IMR-90 (cell line): Measurements from ENCODE around the gene SLC2A13. TPM values are rescaled to one million over a fixed set of nuclear protein-coding genes. Genes with fewer than 3 reads are reported as not detected.

ENCODE experiments used
- ATAC-seq: fragments of 200-7000 bp; cut with Tn5 transposase; 2 replicates; pipeline ENCODE4 v1.9.1; 2020; ENCODE audit warnings: low read depth, mild to moderate bottlenecking, moderate library complexity
- BruUV-seq: library from RNA; stranded (reverse); fragments of 400-500 nt; replicated peaks from 2 replicates; lab custom pipeline; 2021; lab: Mats Ljungman, UMichigan
- CTCF ChIA-PET: fragments of 300-600 bp; formaldehyde crosslinking; extraction: SDS; loops from one replicate; lab custom pipeline; 2021; ENCODE audit warnings: antibody characterized with exemption; lab: Yijun Ruan, JAX
- POLR2A ChIA-PET: fragments of 300-600 bp; sonication (Branson Sonifier 250); formaldehyde crosslinking; loops from one replicate; lab custom pipeline; 2022; ENCODE audit warnings: antibody characterized with exemption; ENCODE audit not compliant: unreplicated experiment; lab: Charles Lee
- DNase-seq: peaks from one replicate; pipeline ENCODE4 v3.0.0; 2013
- H2AFZ ChIP-seq: replicated peaks from 2 replicates; pipeline ENCODE3; 2013; ENCODE audit warnings: low read length, mild to moderate bottlenecking; ENCODE audit not compliant: poor library complexity
- H2AK5ac ChIP-seq: 2 replicates; pipeline ENCODE4 v1.6.1; 2013; ENCODE audit warnings: low read depth, low read length, inconsistent platforms
- H2AK9ac ChIP-seq: replicated peaks from 2 replicates; pipeline ENCODE3; 2013; ENCODE audit warnings: mild to moderate bottlenecking, low read depth, low read length, moderate library complexity; ENCODE audit not compliant: poor library complexity
- H2BK120ac ChIP-seq: 2 replicates; pipeline ENCODE4 v1.6.1; 2013; ENCODE audit warnings: low read depth, low read length, inconsistent platforms
- H2BK15ac ChIP-seq: 3 replicates; pipeline ENCODE4 v1.6.1; 2013; ENCODE audit warnings: low read depth, low read length, inconsistent platforms
- H2BK20ac ChIP-seq: 2 replicates; pipeline ENCODE4 v1.6.1; 2013; ENCODE audit warnings: low read depth, mild to moderate bottlenecking, inconsistent platforms, low read length, moderate library complexity
- H2BK5ac ChIP-seq: 2 replicates; pipeline ENCODE4 v1.6.1; 2013; ENCODE audit warnings: mild to moderate bottlenecking, low read depth, low read length, inconsistent platforms; ENCODE audit not compliant: poor library complexity, severe bottlenecking
- H3K14ac ChIP-seq: replicated peaks from 2 replicates; pipeline ENCODE4 v1.6.1; 2013; ENCODE audit warnings: low read depth, low read length, inconsistent platforms
- H3K18ac ChIP-seq: 2 replicates; pipeline ENCODE4 v1.6.1; 2013; ENCODE audit warnings: low read depth, low read length, control low read depth
- H3K23ac ChIP-seq: 2 replicates; pipeline ENCODE4 v1.6.1; 2013; ENCODE audit warnings: low read depth, low read length, inconsistent platforms
- H3K27ac ChIP-seq: 2 replicates; pipeline ENCODE4 v1.5.1; 2013; ENCODE audit warnings: mild to moderate bottlenecking, control low read depth, low read length; ENCODE audit not compliant: insufficient read depth
- H3K27me3 ChIP-seq: 2 replicates; pipeline ENCODE4 v1.6.1; 2013; ENCODE audit warnings: low read length; ENCODE audit not compliant: control insufficient read depth, insufficient read depth
- H3K36me3 ChIP-seq: 2 replicates; pipeline ENCODE4 v1.6.1; 2013; ENCODE audit warnings: low read length, mixed read lengths; ENCODE audit not compliant: control insufficient read depth, insufficient read depth
- H3K4ac ChIP-seq: 2 replicates; pipeline ENCODE4 v1.6.1; 2013; ENCODE audit warnings: low read depth, low read length, inconsistent platforms
- H3K4me1 ChIP-seq: 2 replicates; pipeline ENCODE4 v1.6.1; 2013; ENCODE audit warnings: low read length, mixed read lengths; ENCODE audit not compliant: control insufficient read depth, insufficient read depth
- H3K4me2 ChIP-seq: 2 replicates; pipeline ENCODE4 v1.6.1; 2013; ENCODE audit warnings: low read depth, mild to moderate bottlenecking, control low read depth, low read length, moderate library complexity
- H3K4me3 ChIP-seq: 2 replicates; pipeline ENCODE4 v1.5.1; 2013; ENCODE audit warnings: low read depth, mild to moderate bottlenecking, control low read depth, low read length, moderate library complexity; ENCODE audit not compliant: insufficient read depth
- H3K56ac ChIP-seq: 2 replicates; pipeline ENCODE4 v1.6.1; 2013; ENCODE audit warnings: low read length, inconsistent platforms; ENCODE audit not compliant: insufficient read depth; ENCODE audit errors: extremely low read depth
- H3K79me1 ChIP-seq, 2 experiments: 2 replicates each; pipeline ENCODE4 v1.6.1; 2013; ENCODE audit warnings: low read length in 2 of 2, inconsistent platforms in 1 of 2, low read depth in 1 of 2
- H3K9ac ChIP-seq: 2 replicates; pipeline ENCODE4 v1.6.1; 2013; ENCODE audit warnings: low read depth, low read length, control low read depth
- H3K9me1 ChIP-seq: 2 replicates; pipeline ENCODE4 v1.6.1; 2013; ENCODE audit warnings: low read length, inconsistent platforms; ENCODE audit not compliant: insufficient read depth
- H3K9me3 ChIP-seq: 2 replicates; pipeline ENCODE4 v1.6.1; 2013; ENCODE audit warnings: low read length; ENCODE audit not compliant: control insufficient read depth, insufficient read depth
- H4K20me1 ChIP-seq: 2 replicates; pipeline ENCODE4 v1.6.1; 2013; ENCODE audit warnings: low read length, inconsistent platforms; ENCODE audit not compliant: insufficient read depth
- H4K5ac ChIP-seq: 2 replicates; pipeline ENCODE4 v1.6.1; 2013; ENCODE audit warnings: mild to moderate bottlenecking, low read depth, low read length, control low read depth
- H4K8ac ChIP-seq, 2 experiments: 2 replicates each; pipeline ENCODE4 v1.6.1; 2013; ENCODE audit warnings: low read depth in 2 of 2, low read length in 2 of 2, control low read depth in 1 of 2, inconsistent platforms in 1 of 2
- H4K91ac ChIP-seq: 2 replicates; pipeline ENCODE4 v1.6.1; 2013; ENCODE audit warnings: low read depth, low read length, inconsistent platforms; ENCODE audit not compliant: insufficient read depth
- BHLHE40 ChIP-seq: fragments of 150-350 bp; IDR thresholded peaks from 2 replicates; pipeline ENCODE4 v1.6.1; 2016; ENCODE audit warnings: mild to moderate bottlenecking, low read depth, low read length
- CEBPB ChIP-seq: IDR thresholded peaks from 2 replicates; pipeline ENCODE4 v1.6.1; 2012; ENCODE audit warnings: low read depth, low read length, improper control_type of control experiment
- CHD1 ChIP-seq: IDR thresholded peaks from 2 replicates; pipeline ENCODE4 v1.6.1; 2012; ENCODE audit warnings: low read depth, low read length, improper control_type of control experiment
- FOS ChIP-seq: fragments of 150-350 bp; IDR thresholded peaks from 2 replicates; pipeline ENCODE4 v1.6.1; 2016; ENCODE audit warnings: low read depth, low read length
- MAFK ChIP-seq: IDR thresholded peaks from 2 replicates; pipeline ENCODE4 v1.6.1; 2012; ENCODE audit warnings: low read depth, low read length, improper control_type of control experiment
- MXI1 ChIP-seq: IDR thresholded peaks from 2 replicates; pipeline ENCODE4 v1.6.1; 2012; ENCODE audit warnings: low read depth, mild to moderate bottlenecking, low read length, moderate library complexity, borderline replicate concordance
- POLR2A ChIP-seq: IDR thresholded peaks from 2 replicates; pipeline ENCODE4 v1.6.1; 2012; ENCODE audit warnings: mild to moderate bottlenecking, low read depth, low read length
- RAD21 ChIP-seq: IDR thresholded peaks from 2 replicates; pipeline ENCODE4 v1.6.1; 2012; ENCODE audit warnings: low read length, improper control_type of control experiment
- RCOR1 ChIP-seq: IDR thresholded peaks from 2 replicates; pipeline ENCODE4 v1.6.1; 2012; ENCODE audit warnings: mild to moderate bottlenecking, low read length, improper control_type of control experiment; ENCODE audit not compliant: insufficient replicate concordance
- RFX5 ChIP-seq: IDR thresholded peaks from 2 replicates; pipeline ENCODE4 v1.8.0; 2012; ENCODE audit warnings: low read depth, mild to moderate bottlenecking, low read length, moderate library complexity
- USF2 ChIP-seq: fragments of 150-350 bp; IDR thresholded peaks from 2 replicates; pipeline ENCODE4 v1.6.1; 2017; ENCODE audit warnings: mild to moderate bottlenecking, antibody characterized with exemption, low read length, low read depth
- WGBS, 2 experiments: methylation state at CpG; one replicate each; pipeline versions ENCODE4 v1.1.5 to v1.1.7; 2013; ENCODE audit warnings: missing lambda C conversion rate in 2 of 2; ENCODE audit not compliant: insufficient read length in 1 of 2; ENCODE audit errors: extremely low coverage in 2 of 2; 5-methylcytosine and 5-hydroxymethylcytosine counted together
- dilution Hi-C: fragments of 300-500 bp; cut with HindIII; formaldehyde crosslinking; loops from one replicate; pipeline ENCODE4 v1.14.3; 2018; ENCODE audit warnings: low sequenced_read_pairs; ENCODE audit not compliant: unreplicated experiment
- in situ Hi-C: fragments of 300-500 bp; cut with MboI; formaldehyde crosslinking; loops from 3 replicates; pipeline ENCODE4 v1.14.3; 2019; ENCODE audit warnings: low sequenced_read_pairs, inconsistent platforms, mixed read lengths
- intact Hi-C: fragments of 100-400 bp; cut with micrococcal nuclease; formaldehyde crosslinking; loops from 2 replicates; pipeline ENCODE4 v1.10.0; 2022
- polyA plus RNA-seq, 3 experiments: library from polyadenylated mRNA; depleted of rRNA; stranded (reverse); fragments of >200 nt; gene quantifications; 2 replicates each; pipeline ENCODE4 v1.2.3, GENCODE V29; 2012; ENCODE audit warnings: low replicate concordance in 1 of 3
- total RNA-seq: library from RNA; depleted of rRNA; stranded (reverse); fragments of >200 nt; gene quantifications from 2 replicates; pipeline ENCODE4 v1.2.3, GENCODE V29; 2012
- TF ChIP-seq, protein P1 (sequence below): conservative IDR thresholded peaks from 2 replicates; pipeline ENCODE4 v1.5.1; 2012; ENCODE audit warnings: mild to moderate bottlenecking, low read depth, low read length, improper control_type of control experiment

The SLC2A13 gene
- total and polyA plus RNA-seq, 2 of the 4 experiments (the other 2 are of a cell fraction) = 1.5 to 3.9 TPM

- no peaks in the 10 kb centered on the region for H3K79me1 ChIP-seq
- no peak overlapping the region for H2BK20ac ChIP-seq
- no peaks in the 10 kb centered on the region for H3K9me3 ChIP-seq
- no peaks in the 10 kb centered on the region for H3K27me3 ChIP-seq
- dilution Hi-C loops = no loop called here
- H3K18ac ChIP-seq = no peak overlapping the region
- CTCF ChIA-PET = no interaction called here
- H3K23ac ChIP-seq = no peak overlapping the region
- ATAC-seq (no peak), DNase-seq (no peak)
- no peaks in the 10 kb centered on the region for H3K4me1 ChIP-seq
- no peak overlapping the region for H2AK5ac ChIP-seq
- H3K9me1 ChIP-seq = no peaks in the 10 kb centered on the region
- no peak overlapping the region for H4K5ac ChIP-seq
- H3K4me2 ChIP-seq = no peak overlapping the region
- H3K9ac ChIP-seq = no peak overlapping the region
- H3K27ac ChIP-seq = no peak overlapping the region
- H4K20me1 ChIP-seq = no peaks in the 10 kb centered on the region
- no peak for TF ChIP-seq POLR2A
- TF ChIP-seq RFX5 = no peak
- no peak for TF ChIP-seq USF2
- no peak for TF ChIP-seq FOS
- TF ChIP-seq, protein P1, sequence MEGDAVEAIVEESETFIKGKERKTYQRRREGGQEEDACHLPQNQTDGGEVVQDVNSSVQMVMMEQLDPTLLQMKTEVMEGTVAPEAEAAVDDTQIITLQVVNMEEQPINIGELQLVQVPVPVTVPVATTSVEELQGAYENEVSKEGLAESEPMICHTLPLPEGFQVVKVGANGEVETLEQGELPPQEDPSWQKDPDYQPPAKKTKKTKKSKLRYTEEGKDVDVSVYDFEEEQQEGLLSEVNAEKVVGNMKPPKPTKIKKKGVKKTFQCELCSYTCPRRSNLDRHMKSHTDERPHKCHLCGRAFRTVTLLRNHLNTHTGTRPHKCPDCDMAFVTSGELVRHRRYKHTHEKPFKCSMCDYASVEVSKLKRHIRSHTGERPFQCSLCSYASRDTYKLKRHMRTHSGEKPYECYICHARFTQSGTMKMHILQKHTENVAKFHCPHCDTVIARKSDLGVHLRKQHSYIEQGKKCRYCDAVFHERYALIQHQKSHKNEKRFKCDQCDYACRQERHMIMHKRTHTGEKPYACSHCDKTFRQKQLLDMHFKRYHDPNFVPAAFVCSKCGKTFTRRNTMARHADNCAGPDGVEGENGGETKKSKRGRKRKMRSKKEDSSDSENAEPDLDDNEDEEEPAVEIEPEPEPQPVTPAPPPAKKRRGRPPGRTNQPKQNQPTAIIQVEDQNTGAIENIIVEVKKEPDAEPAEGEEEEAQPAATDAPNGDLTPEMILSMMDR = no peak
- no peak for TF ChIP-seq MXI1
- no peak for TF ChIP-seq BHLHE40
- TF ChIP-seq RCOR1 = no peak
- no peak for TF ChIP-seq CEBPB
- no peak for TF ChIP-seq MAFK
- TF ChIP-seq RAD21 = no peak
- no peak for TF ChIP-seq CHD1
- no peak overlapping the region for H2BK15ac ChIP-seq
- BruUV-seq = no TSS peak
- POLR2A ChIA-PET = interaction anchor here (0.5 kb wide), 1 partner anchor 962 kb away, joined by 3 read pairs; no protein-coding TSS in a partner anchor
- intact Hi-C loops = no loop called here
- no peak overlapping the region for H3K14ac ChIP-seq
- H3K4ac ChIP-seq = no peak overlapping the region
- no CpG with 5 or more reads among the region's 6 CpGs for WGBS, 2 experiments
- H4K8ac ChIP-seq = no peak overlapping the region
- H2BK120ac ChIP-seq = no peak overlapping the region
- in situ Hi-C loops = no loop called here
- no peak overlapping the region for H3K4me3 ChIP-seq
- H3K56ac ChIP-seq = no peak overlapping the region
- H3K36me3 ChIP-seq = no peaks in the 10 kb centered on the region
- H2BK5ac ChIP-seq = no peak overlapping the region
- no peak overlapping the region for H2AK9ac ChIP-seq
- H2AFZ ChIP-seq = no peak overlapping the region
- H4K91ac ChIP-seq = no peak overlapping the region
These were observed 266.8 kb downstream of the SLC2A13 start for GRCh38 chr12:39839072-39839471.
